ENCODE results near the gene CDKN3.

Gene CDKN3

GRCh38 chr14:54366736-54367735, 29.8 kb upstream of the CDKN3 start:
- Histone ChIP-seq H3K4me3 (replicated peaks; ENCODE audit: low read depth, low read length) (no peak overlapping the region), H3K27me3 (replicated peaks; ENCODE audit: control insufficient read depth, insufficient read depth, low read length) (no peaks in the 10 kb centered on the region; the same call in 1 of the 2 replicates), H3K36me3 (ENCODE audit: control insufficient read depth, insufficient read depth, low read length) (no peaks in the 10 kb centered on the region)
- no peak for DNase-seq (ENCODE audit: extremely low read depth, insufficient read length)
- peak; percentile 61 for TF ChIP-seq CTCF (IDR thresholded peaks at IDR 0.05; ENCODE audit: insufficient read depth, low read length, poor library complexity, severe bottlenecking)

GRCh38 chr14:54368291-54368690, 28.5 kb upstream of the CDKN3 start:
- TF ChIP-seq CTCF (IDR thresholded peaks at IDR 0.05; ENCODE audit: insufficient read depth, low read length, poor library complexity, severe bottlenecking) = no peak
- Histone ChIP-seq H3K27me3 (replicated peaks; ENCODE audit: control insufficient read depth, insufficient read depth, low read length) (no peaks in the 10 kb centered on the region; the same call in 1 of the 2 replicates), H3K4me3 (replicated peaks; ENCODE audit: low read depth, low read length) (no peak overlapping the region), H3K36me3 (ENCODE audit: control insufficient read depth, insufficient read depth, low read length) (no peaks in the 10 kb centered on the region)
- no peak for DNase-seq (ENCODE audit: extremely low read depth, insufficient read length)

GRCh38 chr14:54369343-54369742, 27.5 kb upstream of the CDKN3 start:
- no peak for DNase-seq (ENCODE audit: extremely low read depth, insufficient read length)
- H3K4me3 ChIP-seq (replicated peaks; ENCODE audit: low read depth, low read length) = no peak overlapping the region
- H3K36me3 ChIP-seq (ENCODE audit: control insufficient read depth, insufficient read depth, low read length) = no peaks in the 10 kb centered on the region
- TF ChIP-seq CTCF (IDR thresholded peaks at IDR 0.05; ENCODE audit: insufficient read depth, low read length, poor library complexity, severe bottlenecking) = no peak
- H3K27me3 ChIP-seq (replicated peaks; ENCODE audit: control insufficient read depth, insufficient read depth, low read length) = no peaks in the 10 kb centered on the region

GRCh38 chr14:54370323-54371198, 26.2 kb upstream of the CDKN3 start:
- Histone ChIP-seq H3K27me3 (replicated peaks; ENCODE audit: control insufficient read depth, insufficient read depth, low read length) (no peaks in the 10 kb centered on the region), H3K36me3 (ENCODE audit: control insufficient read depth, insufficient read depth, low read length) (no peaks in the 10 kb centered on the region), H3K4me3 (replicated peaks; ENCODE audit: low read depth, low read length) (no peak overlapping the region)
- no peak for TF ChIP-seq CTCF (IDR thresholded peaks at IDR 0.05; ENCODE audit: insufficient read depth, low read length, poor library complexity, severe bottlenecking)
- DNase-seq (ENCODE audit: extremely low read depth, insufficient read length) = no peak

GRCh38 chr14:54374117-54374884, 22.5 kb upstream of the CDKN3 start:
- H3K36me3 ChIP-seq (ENCODE audit: control insufficient read depth, insufficient read depth, low read length) = no peaks in the 10 kb centered on the region
- DNase-seq (ENCODE audit: extremely low read depth, insufficient read length) = no peak
- H3K4me3 ChIP-seq (replicated peaks; ENCODE audit: low read depth, low read length) = no peak overlapping the region
- no peak for TF ChIP-seq CTCF (IDR thresholded peaks at IDR 0.05; ENCODE audit: insufficient read depth, low read length, poor library complexity, severe bottlenecking)
- no peaks in the 10 kb centered on the region for H3K27me3 ChIP-seq (replicated peaks; ENCODE audit: control insufficient read depth, insufficient read depth, low read length)
